Ishikawa (cell line): ENCODE data around the gene ISCA2.

Source experiments
- CEBPB ChIP-seq: IDR thresholded peaks from 2 replicates; pipeline ENCODE4 v1.6.1; 2012
- CREB1 ChIP-seq: IDR thresholded peaks from 2 replicates; pipeline ENCODE4 v1.6.1; 2012; ENCODE audit warnings: low read depth
- EGR1 ChIP-seq: IDR thresholded peaks from 2 replicates; pipeline ENCODE4 v1.6.1; 2012
- EP300 ChIP-seq: IDR thresholded peaks from 2 replicates; pipeline ENCODE4 v1.6.1; 2012; ENCODE audit warnings: borderline replicate concordance
- FOXM1 ChIP-seq: IDR thresholded peaks from 2 replicates; pipeline ENCODE4 v1.6.1; 2012; ENCODE audit warnings: low read depth, borderline replicate concordance
- NFIC ChIP-seq: IDR thresholded peaks from 2 replicates; pipeline ENCODE4 v1.6.1; 2012
- RAD21 ChIP-seq: IDR thresholded peaks from 2 replicates; pipeline ENCODE4 v1.6.1; 2012; ENCODE audit warnings: low read depth
- TAF1 ChIP-seq: IDR thresholded peaks from 2 replicates; pipeline ENCODE4 v1.6.1; 2012; ENCODE audit warnings: low read depth, mild to moderate bottlenecking
- TCF12 ChIP-seq: IDR thresholded peaks from 2 replicates; pipeline ENCODE4 v1.6.1; 2012; ENCODE audit warnings: low read depth
- TEAD4 ChIP-seq: IDR thresholded peaks from 2 replicates; pipeline ENCODE4 v1.6.1; 2012
- YY1 ChIP-seq: IDR thresholded peaks from 2 replicates; pipeline ENCODE4 v1.6.1; 2012; ENCODE audit warnings: low read depth
- ZBTB7A ChIP-seq: IDR thresholded peaks from 2 replicates; pipeline ENCODE4 v1.6.1; 2012; ENCODE audit warnings: low read depth
- TF ChIP-seq, protein P1 (sequence below): IDR thresholded peaks from 2 replicates; pipeline ENCODE4 v1.6.1; 2012
- TF ChIP-seq, protein P2 (sequence below): IDR thresholded peaks from 2 replicates; pipeline ENCODE4 v1.6.1; 2012
- TF ChIP-seq, protein P3 (sequence below): IDR thresholded peaks from 2 replicates; pipeline ENCODE4 v1.6.1; 2012; ENCODE audit warnings: low read depth, mild to moderate bottlenecking

ISCA2 gene

DNA sequence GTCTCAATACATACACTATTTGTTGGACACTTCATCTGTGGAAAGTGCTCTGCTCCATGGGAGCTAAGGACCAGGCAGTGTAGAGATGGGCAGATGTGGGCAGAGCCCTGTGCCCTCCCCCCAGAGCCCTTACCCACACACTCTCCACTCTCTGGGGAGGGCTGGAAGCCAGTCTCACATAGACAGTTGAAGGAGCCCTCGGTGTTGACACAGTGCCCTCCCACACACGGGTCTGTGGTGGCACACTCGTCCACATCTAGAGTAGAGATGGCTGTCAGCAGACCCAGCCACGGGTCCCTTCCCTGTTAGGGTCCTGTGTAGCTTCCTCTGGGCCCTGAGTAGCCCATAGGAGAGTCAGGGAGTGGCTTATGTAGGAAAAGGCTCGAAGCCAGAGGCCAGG lies 14.3 kb downstream of the ISCA2 start:
- TF ChIP-seq ZBTB7A (no peak), FOXM1 (no peak), TAF1 (no peak), TCF12 (no peak)

DNA sequence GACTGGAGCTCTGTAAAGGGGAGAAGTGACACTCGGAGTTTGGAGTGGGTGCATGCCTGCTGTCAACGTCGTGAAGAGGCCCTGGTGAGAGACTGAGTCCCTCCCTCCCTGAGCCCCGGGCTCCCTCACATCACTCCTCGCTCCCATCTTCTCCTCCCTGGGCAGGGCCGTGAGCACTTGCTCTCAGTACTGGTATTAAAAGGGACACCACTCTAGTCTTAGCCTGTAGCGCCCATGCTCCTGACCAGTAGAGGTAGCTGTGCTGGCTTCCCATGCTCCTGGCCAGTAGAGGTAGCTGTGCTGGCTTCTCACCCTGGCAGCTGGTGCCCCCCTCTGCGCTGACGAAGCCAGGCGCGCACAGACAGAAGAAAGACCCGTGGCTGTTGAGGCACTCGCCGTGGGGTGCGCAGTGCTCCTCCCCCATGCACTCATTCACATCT lies 14.7 kb downstream of the ISCA2 start:
- TF ChIP-seq TAF1 (no peak), YY1 (no peak), FOXM1 (no peak), RAD21 (no peak), EP300 (no peak), NFIC (no peak), ZBTB7A (no peak), CEBPB (no peak)
- TF ChIP-seq, protein P1, sequence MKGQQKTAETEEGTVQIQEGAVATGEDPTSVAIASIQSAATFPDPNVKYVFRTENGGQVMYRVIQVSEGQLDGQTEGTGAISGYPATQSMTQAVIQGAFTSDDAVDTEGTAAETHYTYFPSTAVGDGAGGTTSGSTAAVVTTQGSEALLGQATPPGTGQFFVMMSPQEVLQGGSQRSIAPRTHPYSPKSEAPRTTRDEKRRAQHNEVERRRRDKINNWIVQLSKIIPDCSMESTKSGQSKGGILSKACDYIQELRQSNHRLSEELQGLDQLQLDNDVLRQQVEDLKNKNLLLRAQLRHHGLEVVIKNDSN: no peak

DNA sequence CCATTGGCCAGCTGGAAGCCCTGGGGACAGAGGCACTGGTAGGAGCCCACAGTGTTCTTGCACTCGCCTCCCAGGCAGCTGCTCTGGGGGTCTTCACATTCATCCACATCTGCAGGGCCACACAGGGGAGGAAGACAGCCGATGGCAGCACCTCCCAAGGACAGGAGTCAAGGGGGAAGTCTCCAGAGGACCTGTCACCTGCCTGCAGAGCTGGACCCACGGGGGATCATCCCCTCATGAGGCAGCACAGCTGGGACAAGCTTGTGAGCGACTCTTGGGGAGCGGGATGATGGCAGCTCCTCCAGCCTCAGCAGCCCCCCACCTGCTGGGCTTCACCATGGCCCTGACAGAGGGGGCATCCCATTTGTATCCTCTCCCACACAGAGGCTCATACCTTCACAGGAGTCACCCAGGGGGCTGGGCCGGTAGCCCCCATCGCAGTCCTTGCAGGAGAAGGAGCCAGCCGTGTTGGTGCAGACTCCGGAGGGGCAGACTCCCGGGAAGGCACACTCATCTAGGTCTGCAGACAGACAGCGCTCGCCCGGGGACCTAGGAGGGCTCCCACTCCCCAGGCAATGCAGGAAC lies 15.4 kb downstream of the ISCA2 start:
- no peak for TF ChIP-seq NFIC

DNA sequence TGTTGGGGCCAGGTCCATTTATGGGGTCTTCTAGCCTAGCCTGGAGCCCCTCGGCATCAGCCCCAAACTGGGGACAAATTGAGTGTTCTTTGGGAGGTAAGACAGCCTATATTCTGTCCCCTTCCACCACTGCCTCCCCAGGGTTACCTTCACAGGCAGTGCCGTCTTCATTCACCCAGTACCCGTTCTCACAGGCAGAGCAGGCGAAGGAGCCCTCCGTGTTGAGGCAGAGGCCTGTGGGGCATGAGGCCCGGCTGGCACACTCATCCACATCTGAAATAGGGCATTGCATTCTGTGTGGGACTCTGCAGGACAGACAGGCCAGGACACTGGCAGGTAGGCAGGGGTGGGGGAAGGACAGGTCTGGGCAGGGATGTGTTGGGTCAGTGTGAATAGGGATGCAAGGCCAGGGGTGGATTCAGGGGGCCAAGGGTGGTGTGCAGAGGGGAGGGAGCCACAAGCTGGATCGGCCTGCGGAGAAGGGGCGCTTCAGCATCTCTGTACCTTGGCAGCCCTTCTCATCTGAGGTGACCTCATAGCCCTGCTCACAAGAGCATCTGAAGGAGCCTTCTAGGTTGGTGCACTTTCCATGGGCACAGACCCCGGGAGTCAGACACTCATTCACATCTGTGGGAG lies 16.1 kb downstream of the ISCA2 start:
- TF ChIP-seq ZBTB7A: no peak
- TF ChIP-seq, protein P1: no peak

DNA sequence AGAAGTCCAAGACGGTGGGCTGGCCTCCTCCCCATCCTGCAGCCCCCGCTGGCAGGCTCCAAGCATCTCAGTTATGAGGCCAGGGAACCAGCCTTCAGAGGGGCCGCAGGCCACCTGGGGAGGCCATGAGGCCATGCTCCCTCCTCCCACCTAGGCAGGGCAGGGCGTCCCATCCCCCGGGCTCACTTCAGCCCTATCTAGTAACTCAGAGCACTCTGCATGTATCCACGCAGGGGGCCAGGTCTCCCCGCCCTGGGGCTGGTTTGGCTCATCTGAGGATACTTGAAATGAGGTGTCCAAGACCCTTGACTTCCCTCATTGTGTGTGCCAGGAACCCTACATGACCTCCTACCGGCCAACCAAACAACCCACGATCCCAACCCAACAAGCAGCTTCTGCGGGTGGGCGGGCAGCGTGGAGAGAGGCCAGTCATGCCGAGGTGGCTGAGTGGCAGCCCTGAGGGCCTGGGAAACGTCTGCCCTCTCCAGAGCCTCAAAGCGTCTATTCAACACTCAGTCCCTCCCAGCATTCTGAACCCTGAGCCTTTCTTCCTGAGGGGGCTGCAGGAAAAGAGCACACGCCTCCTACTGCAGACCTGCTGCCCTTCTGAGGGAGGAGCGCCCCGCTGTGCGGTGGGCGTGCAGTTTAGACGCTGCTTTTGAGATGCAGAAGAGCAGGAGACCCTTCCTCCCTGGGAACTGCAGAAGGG lies 16.8 kb downstream of the ISCA2 start:
- TF ChIP-seq EGR1 (no peak), TEAD4 (no peak), TCF12 (no peak), NFIC (no peak), CEBPB (no peak), EP300 (no peak), YY1 (no peak), TAF1 (no peak), CREB1 (no peak), FOXM1 (no peak), ZBTB7A (no peak), RAD21 (no peak)
- TF ChIP-seq, protein P2, sequence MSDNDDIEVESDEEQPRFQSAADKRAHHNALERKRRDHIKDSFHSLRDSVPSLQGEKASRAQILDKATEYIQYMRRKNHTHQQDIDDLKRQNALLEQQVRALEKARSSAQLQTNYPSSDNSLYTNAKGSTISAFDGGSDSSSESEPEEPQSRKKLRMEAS: no peak
- TF ChIP-seq, protein P1: no peak
- TF ChIP-seq, protein P3, sequence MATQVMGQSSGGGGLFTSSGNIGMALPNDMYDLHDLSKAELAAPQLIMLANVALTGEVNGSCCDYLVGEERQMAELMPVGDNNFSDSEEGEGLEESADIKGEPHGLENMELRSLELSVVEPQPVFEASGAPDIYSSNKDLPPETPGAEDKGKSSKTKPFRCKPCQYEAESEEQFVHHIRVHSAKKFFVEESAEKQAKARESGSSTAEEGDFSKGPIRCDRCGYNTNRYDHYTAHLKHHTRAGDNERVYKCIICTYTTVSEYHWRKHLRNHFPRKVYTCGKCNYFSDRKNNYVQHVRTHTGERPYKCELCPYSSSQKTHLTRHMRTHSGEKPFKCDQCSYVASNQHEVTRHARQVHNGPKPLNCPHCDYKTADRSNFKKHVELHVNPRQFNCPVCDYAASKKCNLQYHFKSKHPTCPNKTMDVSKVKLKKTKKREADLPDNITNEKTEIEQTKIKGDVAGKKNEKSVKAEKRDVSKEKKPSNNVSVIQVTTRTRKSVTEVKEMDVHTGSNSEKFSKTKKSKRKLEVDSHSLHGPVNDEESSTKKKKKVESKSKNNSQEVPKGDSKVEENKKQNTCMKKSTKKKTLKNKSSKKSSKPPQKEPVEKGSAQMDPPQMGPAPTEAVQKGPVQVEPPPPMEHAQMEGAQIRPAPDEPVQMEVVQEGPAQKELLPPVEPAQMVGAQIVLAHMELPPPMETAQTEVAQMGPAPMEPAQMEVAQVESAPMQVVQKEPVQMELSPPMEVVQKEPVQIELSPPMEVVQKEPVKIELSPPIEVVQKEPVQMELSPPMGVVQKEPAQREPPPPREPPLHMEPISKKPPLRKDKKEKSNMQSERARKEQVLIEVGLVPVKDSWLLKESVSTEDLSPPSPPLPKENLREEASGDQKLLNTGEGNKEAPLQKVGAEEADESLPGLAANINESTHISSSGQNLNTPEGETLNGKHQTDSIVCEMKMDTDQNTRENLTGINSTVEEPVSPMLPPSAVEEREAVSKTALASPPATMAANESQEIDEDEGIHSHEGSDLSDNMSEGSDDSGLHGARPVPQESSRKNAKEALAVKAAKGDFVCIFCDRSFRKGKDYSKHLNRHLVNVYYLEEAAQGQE: no peak

DNA sequence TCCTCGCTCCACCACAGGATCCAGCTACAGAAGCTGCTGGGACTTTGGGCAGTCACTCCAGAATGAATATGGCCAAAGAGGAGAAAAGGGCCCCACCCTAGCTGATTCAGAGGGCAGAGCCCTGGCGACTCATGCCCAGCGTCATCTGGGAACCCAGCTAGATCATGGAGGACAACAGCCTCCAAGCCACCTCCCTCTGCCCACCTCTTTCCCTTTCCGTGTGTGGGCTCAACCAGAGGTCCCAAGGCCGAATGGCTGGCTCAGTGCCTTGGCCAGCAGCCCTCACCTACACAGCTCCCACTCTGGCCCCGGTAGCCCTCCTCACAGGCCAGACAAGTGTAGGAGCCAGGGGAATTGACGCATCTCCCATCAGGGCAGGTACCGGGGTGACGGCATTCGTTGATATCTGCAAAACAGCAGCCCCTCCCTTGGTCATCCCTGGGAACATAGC lies 17.4 kb downstream of the ISCA2 start:
- TF ChIP-seq TCF12: no peak
- TF ChIP-seq CEBPB: no peak
- TF ChIP-seq, protein P1: no peak
- TF ChIP-seq TAF1: no peak
- TF ChIP-seq EP300: no peak
- TF ChIP-seq YY1: no peak
- TF ChIP-seq EGR1: no peak
- no peak for TF ChIP-seq ZBTB7A
- TF ChIP-seq TEAD4: no peak
- TF ChIP-seq CREB1: no peak
- TF ChIP-seq, protein P3: no peak
- TF ChIP-seq FOXM1: no peak
- TF ChIP-seq, protein P2: no peak
- TF ChIP-seq RAD21: no peak
